HG02885 (cell line): ENCODE measurements around the gene TCEANC.

Experiments used
- ATAC-seq: cut with Tn5 transposase; IDR thresholded peaks from one replicate; pipeline ENCODE4 v1.9.1; 2021; ENCODE audit warnings: mild to moderate bottlenecking; ENCODE audit not compliant: unreplicated experiment, poor library complexity

The TCEANC gene

GRCh38 chrX:13690836-13691235 lies 37.9 kb downstream of the TCEANC start:
- ATAC-seq = no peak

- ATAC-seq = no peak
These were observed 39.0 kb downstream of the TCEANC start for GRCh38 chrX:13691841-13692371.

GRCh38 chrX:13692771-13693231 lies 39.9 kb downstream of the TCEANC start:
- no peak for ATAC-seq

- no peak for ATAC-seq
These were observed 40.5 kb downstream of the TCEANC start for GRCh38 chrX:13693341-13693961.

- ATAC-seq = no peak
These were observed 41.4 kb downstream of the TCEANC start for GRCh38 chrX:13694359-13694758.

- no peak for ATAC-seq
These were observed 42.0 kb downstream of the TCEANC start for GRCh38 chrX:13694983-13695382.

GRCh38 chrX:13695601-13696115 lies 42.7 kb downstream of the TCEANC start:
- no peak for ATAC-seq

GRCh38 chrX:13697455-13697854 lies 44.5 kb downstream of the TCEANC start:
- ATAC-seq = peak; percentile 63

- no peak for ATAC-seq
These were observed 45.0 kb downstream of the TCEANC start for GRCh38 chrX:13697976-13698375.

- ATAC-seq = no peak
These were observed 45.5 kb downstream of the TCEANC start for GRCh38 chrX:13698432-13698831.

- peak; percentile 75 for ATAC-seq
These were observed 46.4 kb downstream of the TCEANC start for GRCh38 chrX:13699183-13699826.

GRCh38 chrX:13700380-13700779 lies 47.4 kb downstream of the TCEANC start:
- no peak for ATAC-seq

- ATAC-seq = no peak
These were observed 49.3 kb downstream of the TCEANC start for GRCh38 chrX:13702111-13702789.

- no peak for ATAC-seq
These were observed 50.2 kb downstream of the TCEANC start for GRCh38 chrX:13703135-13703534.

- ATAC-seq = no peak
These were observed 50.6 kb downstream of the TCEANC start for GRCh38 chrX:13703589-13703988.

GRCh38 chrX:13711141-13711540 lies 58.2 kb downstream of the TCEANC start:
- ATAC-seq = no peak
